ENCODE results near the gene CASZ1. TPM values are rescaled to one million over a fixed set of nuclear protein-coding genes. Genes with fewer than 3 reads are reported as not detected.

Gene CASZ1
- total RNA-seq, 3 donors from 2014 or later (not counting 1 experiment from before 2014, with no cell fraction given) = 55.9 to 83.0 (median 70.6) TPM

GRCh38 chr1:10733474-10734366 lies 62.7 kb downstream of the CASZ1 start:
- Mint-ChIP-seq H3K4me3 (no peak overlapping the region), H3K27ac (no peak overlapping the region), H3K27me3 (ENCODE audit: low read depth in 2 of 2) (peaks cover 0 to 3% of the 10 kb centered on the region in 2 donors), H3K36me3 (no peaks in the 10 kb centered on the region), H3K4me1 (no peaks in the 10 kb centered on the region), H3K9me3 (no peaks in the 10 kb centered on the region)
- Histone ChIP-seq H3K36me3 (ENCODE audit: control insufficient read depth, insufficient read depth, low read length) (no peaks in the 10 kb centered on the region), H3K4me3 (ENCODE audit: low read length) (no peak overlapping the region), H3K27ac (ENCODE audit: low read length) (no peak overlapping the region), H3K9me3 (ENCODE audit: control insufficient read depth, insufficient read depth, low read length) (no peaks in the 10 kb centered on the region), H3K27me3 (ENCODE audit: control insufficient read depth, insufficient read depth, low read length) (no peaks in the 10 kb centered on the region), H3K4me1 (ENCODE audit: control insufficient read depth, insufficient read depth, low read length) (no peaks in the 10 kb centered on the region)
- TF ChIP-seq CTCF (IDR thresholded peaks at IDR 0.05) = no peak
- DNase-seq (no peak), ATAC-seq (no peak)
- intact Hi-C loops (cut with micrococcal nuclease) = no loop called here
- 77% methylated on average over 10 of the region's 11 CpGs for WGBS (ENCODE audit: insufficient coverage)

- Histone ChIP-seq H3K4me1 (ENCODE audit: control insufficient read depth, insufficient read depth, low read length) (no peaks in the 10 kb centered on the region), H3K27ac (ENCODE audit: low read length) (no peak overlapping the region), H3K9me3 (ENCODE audit: control insufficient read depth, insufficient read depth, low read length) (no peaks in the 10 kb centered on the region), H3K36me3 (ENCODE audit: control insufficient read depth, insufficient read depth, low read length) (no peaks in the 10 kb centered on the region), H3K4me3 (ENCODE audit: low read length) (no peak overlapping the region), H3K27me3 (ENCODE audit: control insufficient read depth, insufficient read depth, low read length) (no peaks in the 10 kb centered on the region)
- no peak for DNase-seq
- no peak overlapping the region for H3K4me3 Mint-ChIP-seq
- WGBS (ENCODE audit: insufficient coverage) = 94% methylated on average over 7 of the region's 7 CpGs
- H3K27me3 Mint-ChIP-seq (ENCODE audit: low read depth in 2 of 2) = peaks cover 0 to 3% of the 10 kb centered on the region in 2 donors
- H3K36me3 Mint-ChIP-seq = no peaks in the 10 kb centered on the region
- H3K4me1 Mint-ChIP-seq = no peaks in the 10 kb centered on the region
- no peak for ATAC-seq
- intact Hi-C loops (cut with micrococcal nuclease) = no loop called here
- TF ChIP-seq CTCF (IDR thresholded peaks at IDR 0.05) = no peak
- no peaks in the 10 kb centered on the region for H3K9me3 Mint-ChIP-seq
- no peak overlapping the region for H3K27ac Mint-ChIP-seq
Measured at GRCh38 chr1:10730985-10731384, 65.5 kb downstream of the CASZ1 start.

- Histone ChIP-seq H3K9me3 (ENCODE audit: control insufficient read depth, insufficient read depth, low read length) (no peaks in the 10 kb centered on the region), H3K27ac (ENCODE audit: low read length) (no peak overlapping the region), H3K4me1 (ENCODE audit: control insufficient read depth, insufficient read depth, low read length) (no peaks in the 10 kb centered on the region), H3K4me3 (ENCODE audit: low read length) (no peak overlapping the region), H3K36me3 (ENCODE audit: control insufficient read depth, insufficient read depth, low read length) (no peaks in the 10 kb centered on the region), H3K27me3 (ENCODE audit: control insufficient read depth, insufficient read depth, low read length) (no peaks in the 10 kb centered on the region)
- 94% methylated on average over 30 of the region's 31 CpGs for WGBS (ENCODE audit: insufficient coverage)
- peaks cover 0 to 3% of the 10 kb centered on the region in 2 donors for H3K27me3 Mint-ChIP-seq (ENCODE audit: low read depth in 2 of 2)
- DNase-seq = no peak
- TF ChIP-seq CTCF (IDR thresholded peaks at IDR 0.05) = no peak
- H3K9me3 Mint-ChIP-seq = no peaks in the 10 kb centered on the region
- H3K4me3 Mint-ChIP-seq = no peak overlapping the region
- no peaks in the 10 kb centered on the region for H3K4me1 Mint-ChIP-seq
- ATAC-seq = no peak
- no peaks in the 10 kb centered on the region for H3K36me3 Mint-ChIP-seq
- no peak overlapping the region for H3K27ac Mint-ChIP-seq
- intact Hi-C loops (cut with micrococcal nuclease) = no loop called here
Measured at GRCh38 chr1:10728595-10729410, 67.6 kb downstream of the CASZ1 start.
